ENCODE data around the gene PEAR1. TPM values are rescaled to one million over a fixed set of nuclear protein-coding genes. Genes with fewer than 3 reads are reported as not detected.

Gene PEAR1
- total RNA-seq, 1 experiment from 2014 or later = 11.9 TPM

- Histone ChIP-seq H3F3A (ENCODE audit: low read length, unreplicated experiment) (no peaks in the 10 kb centered on the region), H3K9me3 (ENCODE audit: low read length) (no peaks in the 10 kb centered on the region), H3K4me1 (ENCODE audit: insufficient read depth, low read length) (no peaks in the 10 kb centered on the region), H3K9me2 (replicated peaks; ENCODE audit: low read length) (no peaks in the 10 kb centered on the region), H3K36me3 (ENCODE audit: low read depth, low read length) (no peaks in the 10 kb centered on the region), H3K79me2 (ENCODE audit: low read length) (no peaks in the 10 kb centered on the region), H3K4me3 (ENCODE audit: low read length) (no peak overlapping the region), H4K20me1 (ENCODE audit: low read length) (no peaks in the 10 kb centered on the region), H3K27me3 (ENCODE audit: low read length) (no peaks in the 10 kb centered on the region), H3K27ac (ENCODE audit: low read length) (no peak overlapping the region), H3K4me2 (ENCODE audit: low read length) (no peak overlapping the region), H3K9ac (ENCODE audit: low read length) (no peak overlapping the region), H2AFZ (ENCODE audit: low read length) (no peak overlapping the region)
- no peak for TF ChIP-seq EZH2 (IDR thresholded peaks at IDR 0.05; ENCODE audit: low read length, unreplicated experiment)
- no peak for TF ChIP-seq EZH2phosphoT487 (IDR thresholded peaks at IDR 0.05; ENCODE audit: borderline replicate concordance, low read length)
- TF ChIP-seq CTCF (conservative IDR thresholded peaks at IDR 0.05; ENCODE audit: low read depth, low read length) = no peak
- DNase-seq (no peak), ATAC-seq (no peak)
- BruUV-seq (replicated peaks) = no TSS peak
- CTCF ChIA-PET = no interaction called here
- POLR2A ChIA-PET (ENCODE audit: unreplicated experiment) = no interaction called here
- intact Hi-C loops (cut with micrococcal nuclease) = no loop called here
Measured at GRCh38 chr1:156882543-156882942, 11.0 kb upstream of the PEAR1 start.

- no peaks in the 10 kb centered on the region for H3K79me2 ChIP-seq (ENCODE audit: low read length)
- no peaks in the 10 kb centered on the region for H3F3A ChIP-seq (ENCODE audit: low read length, unreplicated experiment)
- H3K9me2 ChIP-seq (replicated peaks; ENCODE audit: low read length) = no peaks in the 10 kb centered on the region
- H4K20me1 ChIP-seq (ENCODE audit: low read length) = no peaks in the 10 kb centered on the region
- H2AFZ ChIP-seq (ENCODE audit: low read length) = no peak overlapping the region
- no peaks in the 10 kb centered on the region for H3K9me3 ChIP-seq (ENCODE audit: low read length)
- TF ChIP-seq EZH2 (IDR thresholded peaks at IDR 0.05; ENCODE audit: low read length, unreplicated experiment) = no peak
- TF ChIP-seq CTCF (conservative IDR thresholded peaks at IDR 0.05; ENCODE audit: low read depth, low read length) = no peak
- TF ChIP-seq EZH2phosphoT487 (IDR thresholded peaks at IDR 0.05; ENCODE audit: borderline replicate concordance, low read length) = no peak
- DNase-seq = no peak
- H3K4me3 ChIP-seq (ENCODE audit: low read length) = no peak overlapping the region
- intact Hi-C loops (cut with micrococcal nuclease) = no loop called here
- no peaks in the 10 kb centered on the region for H3K36me3 ChIP-seq (ENCODE audit: low read depth, low read length)
- ChIA-PET CTCF (no interaction called here), POLR2A (ENCODE audit: unreplicated experiment) (no interaction called here)
- ATAC-seq = no peak
- H3K27ac ChIP-seq (ENCODE audit: low read length) = no peak overlapping the region
- no peak overlapping the region for H3K9ac ChIP-seq (ENCODE audit: low read length)
- no peaks in the 10 kb centered on the region for H3K27me3 ChIP-seq (ENCODE audit: low read length)
- no peak overlapping the region for H3K4me2 ChIP-seq (ENCODE audit: low read length)
- BruUV-seq (replicated peaks) = no TSS peak
- H3K4me1 ChIP-seq (ENCODE audit: insufficient read depth, low read length) = no peaks in the 10 kb centered on the region
Measured at GRCh38 chr1:156883919-156884318, 9.6 kb upstream of the PEAR1 start.

GRCh38 chr1:156884560-156885184, 8.8 kb upstream of the PEAR1 start:
- Histone ChIP-seq H3K79me2 (ENCODE audit: low read length) (no peaks in the 10 kb centered on the region), H4K20me1 (ENCODE audit: low read length) (no peaks in the 10 kb centered on the region), H3K9me2 (replicated peaks; ENCODE audit: low read length) (no peaks in the 10 kb centered on the region), H3K27me3 (ENCODE audit: low read length) (no peaks in the 10 kb centered on the region), H3K4me2 (ENCODE audit: low read length) (no peak overlapping the region), H2AFZ (ENCODE audit: low read length) (no peak overlapping the region), H3K9ac (ENCODE audit: low read length) (no peak overlapping the region), H3K4me1 (ENCODE audit: insufficient read depth, low read length) (no peaks in the 10 kb centered on the region), H3K27ac (ENCODE audit: low read length) (no peak overlapping the region), H3K36me3 (ENCODE audit: low read depth, low read length) (no peaks in the 10 kb centered on the region), H3F3A (ENCODE audit: low read length, unreplicated experiment) (no peaks in the 10 kb centered on the region), H3K4me3 (ENCODE audit: low read length) (no peak overlapping the region), H3K9me3 (ENCODE audit: low read length) (no peaks in the 10 kb centered on the region)
- POLR2A ChIA-PET (ENCODE audit: unreplicated experiment) = no interaction called here
- TF ChIP-seq EZH2 (IDR thresholded peaks at IDR 0.05; ENCODE audit: low read length, unreplicated experiment) = no peak
- TF ChIP-seq CTCF (conservative IDR thresholded peaks at IDR 0.05; ENCODE audit: low read depth, low read length) = no peak
- TF ChIP-seq EZH2phosphoT487 (IDR thresholded peaks at IDR 0.05; ENCODE audit: borderline replicate concordance, low read length) = no peak
- no peak for ATAC-seq
- no TSS peak for BruUV-seq (replicated peaks)
- DNase-seq = no peak
- CTCF ChIA-PET = interaction anchor here (0.7 kb wide), 1 partner anchor 179 kb away, joined by 4 read pairs; the partner anchor contains the start of gene CRABP2
- intact Hi-C loops (cut with micrococcal nuclease) = no loop called here
